Measurements from ENCODE around the gene SCUBE1. TPM values are rescaled to one million over a fixed set of nuclear protein-coding genes. Genes with fewer than 3 reads are reported as not detected.

The SCUBE1 gene
- total and polyA plus RNA-seq, 9 donors, result 5.5 to 202 (median 49.0) TPM

- WGBS, 3 donors, result 92 to 97% (median 96%) methylated on average over 8 of the region's 8 CpGs
- peaks cover 37% of the 10 kb centered on the region for H3K4me1 ChIP-seq (ENCODE audit: insufficient read depth)
- TF ChIP-seq EP300 (IDR thresholded peaks at IDR 0.05), result no peak
- TF ChIP-seq POLR2A (IDR thresholded peaks at IDR 0.05), result no peak
- no peak for TF ChIP-seq CTCF (IDR thresholded peaks at IDR 0.05)
- intact Hi-C loops (cut with DNase I), result no loop called here
- no peaks in the 10 kb centered on the region for H3K27me3 ChIP-seq
- H3K4me3 ChIP-seq, result no peak overlapping the region
- DNase-seq, result peak in 1 of 5 donors; percentile 39
- H3K9me3 ChIP-seq, result no peaks in the 10 kb centered on the region
- no peak overlapping the region for H3K27ac ChIP-seq
- no peaks in the 10 kb centered on the region for H3K36me3 ChIP-seq
Observed at GRCh38 chr22:43303166-43303565, 40.0 kb downstream of the SCUBE1 start.

- no peak overlapping the region for H3K27ac ChIP-seq
- no peaks in the 10 kb centered on the region for H3K27me3 ChIP-seq
- TF ChIP-seq CTCF (IDR thresholded peaks at IDR 0.05), result no peak
- no peak for TF ChIP-seq EP300 (IDR thresholded peaks at IDR 0.05)
- no peak for TF ChIP-seq POLR2A (IDR thresholded peaks at IDR 0.05)
- no peaks in the 10 kb centered on the region for H3K36me3 ChIP-seq
- no peak overlapping the region for H3K4me3 ChIP-seq
- peak in 1 of 5 donors; percentile 30 for DNase-seq
- no peaks in the 10 kb centered on the region for H3K9me3 ChIP-seq
- peaks cover 40% of the 10 kb centered on the region for H3K4me1 ChIP-seq (ENCODE audit: insufficient read depth)
- intact Hi-C loops (cut with DNase I), result no loop called here
- 73 to 76% (median 76%) methylated on average over 12 of the region's 12 CpGs for WGBS, 3 donors
Observed at GRCh38 chr22:43302531-43303041, 40.6 kb downstream of the SCUBE1 start.

- peaks cover 40% of the 10 kb centered on the region for H3K4me1 ChIP-seq (ENCODE audit: insufficient read depth)
- no peaks in the 10 kb centered on the region for H3K36me3 ChIP-seq
- intact Hi-C loops (cut with DNase I), result no loop called here
- no peak for TF ChIP-seq CTCF (IDR thresholded peaks at IDR 0.05)
- TF ChIP-seq POLR2A (IDR thresholded peaks at IDR 0.05), result no peak
- no peak for TF ChIP-seq EP300 (IDR thresholded peaks at IDR 0.05)
- no peak overlapping the region for H3K27ac ChIP-seq
- WGBS, 3 donors, result 76 to 88% (median 76%) methylated on average over 10 of the region's 10 CpGs
- no peak overlapping the region for H3K4me3 ChIP-seq
- DNase-seq, result peak in 1 of 5 donors; percentile 41
- no peaks in the 10 kb centered on the region for H3K27me3 ChIP-seq
- H3K9me3 ChIP-seq, result no peaks in the 10 kb centered on the region
Observed at GRCh38 chr22:43301866-43302265, 41.3 kb downstream of the SCUBE1 start.

GRCh38 chr22:43300891-43301676 lies 42.1 kb downstream of the SCUBE1 start:
- DNase-seq, result peak in 4 of 5 donors; percentile 45 to 83 (median 64)
- peaks cover 35% of the 10 kb centered on the region for H3K4me1 ChIP-seq (ENCODE audit: insufficient read depth)
- peak overlapping the region in 1 of 2 donors; percentile 38 for H3K27ac ChIP-seq
- H3K27me3 ChIP-seq, result no peaks in the 10 kb centered on the region
- WGBS, 3 donors, result 43 to 88% (median 45%) methylated on average over 21 of the region's 21 CpGs
- no peaks in the 10 kb centered on the region for H3K36me3 ChIP-seq
- no peak overlapping the region for H3K4me3 ChIP-seq
- intact Hi-C loops (cut with DNase I), result no loop called here
- TF ChIP-seq POLR2A (IDR thresholded peaks at IDR 0.05) (no peak), EP300 (IDR thresholded peaks at IDR 0.05) (no peak), CTCF (IDR thresholded peaks at IDR 0.05) (no peak)
- H3K9me3 ChIP-seq, result no peaks in the 10 kb centered on the region
